ENCODE results near the gene ONECUT3. TPM values are rescaled to one million over a fixed set of nuclear protein-coding genes. Genes with fewer than 3 reads are reported as not detected.
"Not testable (repeated sequence)": the region's sequence is repeated elsewhere in the genome, so short reads cannot be mapped to it uniquely, and the experiment has no call there.

ONECUT3 gene
- total RNA-seq = under 1 TPM in 1 of 4 donors, not detected in 3; 0.04 TPM

GRCh38 chr19:1752757-1753728, at the start of gene ONECUT3:
Gene ONECUT3 (plus strand): TSS chr19:1753506. CDS start chr19:1753663, 157 bp downstream.
- 0% methylated on average over 1 of the region's 77 CpGs; no CpG with 5 or more reads in 1 of the 2 donors for WGBS, 2 donors (ENCODE audit: low coverage in 1 of 2)
- Histone ChIP-seq H3K4me1 (peaks cover 0 to 64% (median 30%) of the 10 kb centered on the region in 3 donors), H3K27ac (no peak within 1 kb of the TSS), H3K27me3 (peaks cover 98% of the 10 kb centered on the region), H3K36me3 (no peaks in the 10 kb centered on the region), H3K4me3 (no peak within 1 kb of the TSS), H3K9me3 (no peaks in the 10 kb centered on the region)
- no peak for TF ChIP-seq POLR2A (IDR thresholded peaks at IDR 0.05)
- no peak for ATAC-seq

- Histone ChIP-seq H3K36me3 (no peaks in the 10 kb centered on the region), H3K9me3 (no peaks in the 10 kb centered on the region), H3K27me3 (peaks cover 82% of the 10 kb centered on the region), H3K27ac (no peak overlapping the region), H3K4me3 (no peak overlapping the region), H3K4me1 (no peaks in the 10 kb centered on the region)
- no peak for TF ChIP-seq POLR2A (IDR thresholded peaks at IDR 0.05)
- no peak for TF ChIP-seq POLR2AphosphoS5 (IDR thresholded peaks at IDR 0.05)
- no peak for TF ChIP-seq EP300 (IDR thresholded peaks at IDR 0.05)
- TF ChIP-seq CTCF (IDR thresholded peaks at IDR 0.05) = no peak
- WGBS, 2 donors (ENCODE audit: low coverage in 1 of 2) = 87 to 98% methylated on average over 5 to 6 of the region's 6 CpGs
- ATAC-seq = no peak
Observed at GRCh38 chr19:1704339-1704738, 49.0 kb upstream of the ONECUT3 start.

- no peak overlapping the region for H3K4me3 ChIP-seq
Observed at GRCh38 chr19:1705367-1705766, 47.9 kb upstream of the ONECUT3 start.

GRCh38 chr19:1706646-1707045, 46.7 kb upstream of the ONECUT3 start:
- peaks cover 75% of the 10 kb centered on the region for H3K27me3 ChIP-seq
- ATAC-seq = not testable (repeated sequence)
- 89% methylated on average over 3 of the region's 14 CpGs; no CpG with 5 or more reads in 1 of the 2 donors for WGBS, 2 donors (ENCODE audit: low coverage in 1 of 2)

More at GRCh38 chr19:1705367-1705766, 47.9 kb upstream of the ONECUT3 start:
- no peak for ATAC-seq
- peaks cover 79% of the 10 kb centered on the region for H3K27me3 ChIP-seq
- TF ChIP-seq EP300 (IDR thresholded peaks at IDR 0.05) (no peak), CTCF (IDR thresholded peaks at IDR 0.05) (no peak)
- H3K9me3 ChIP-seq = no peaks in the 10 kb centered on the region
- no peak overlapping the region for H3K27ac ChIP-seq
- 63 to 64% methylated on average over 1 to 2 of the region's 2 CpGs for WGBS, 2 donors (ENCODE audit: low coverage in 1 of 2)
- H3K4me1 ChIP-seq = no peaks in the 10 kb centered on the region
- no peaks in the 10 kb centered on the region for H3K36me3 ChIP-seq

GRCh38 chr19:1707240-1707639, 46.1 kb upstream of the ONECUT3 start:
- Histone ChIP-seq H3K27ac (no peak overlapping the region), H3K9me3 (no peaks in the 10 kb centered on the region), H3K36me3 (no peaks in the 10 kb centered on the region), H3K4me3 (no peak overlapping the region), H3K27me3 (peaks cover 76% of the 10 kb centered on the region), H3K4me1 (no peaks in the 10 kb centered on the region)
- no peak for ATAC-seq
- no peak for TF ChIP-seq POLR2A (IDR thresholded peaks at IDR 0.05)
- no peak for TF ChIP-seq EP300 (IDR thresholded peaks at IDR 0.05)
- WGBS, 2 donors (ENCODE audit: low coverage in 1 of 2) = 82% methylated on average over 5 to 6 of the region's 6 CpGs

More at GRCh38 chr19:1706646-1707045, 46.7 kb upstream of the ONECUT3 start:
- H3K27ac ChIP-seq, H3K36me3 ChIP-seq, H3K4me3 ChIP-seq, H3K4me1 ChIP-seq, H3K9me3 ChIP-seq: not testable (repeated sequence)

GRCh38 chr19:1713170-1713569, 40.1 kb upstream of the ONECUT3 start:
- ATAC-seq = no peak
- no peaks in the 10 kb centered on the region for H3K4me1 ChIP-seq
- H3K4me3 ChIP-seq = no peak overlapping the region
- H3K36me3 ChIP-seq = no peaks in the 10 kb centered on the region
- TF ChIP-seq POLR2AphosphoS5 (IDR thresholded peaks at IDR 0.05) = no peak
- TF ChIP-seq CTCF (IDR thresholded peaks at IDR 0.05) = no peak
- TF ChIP-seq EP300 (IDR thresholded peaks at IDR 0.05) = no peak
- TF ChIP-seq POLR2A (IDR thresholded peaks at IDR 0.05) = no peak
- H3K27me3 ChIP-seq = peaks cover 91% of the 10 kb centered on the region
- 75 to 89% methylated on average over 2 of the region's 2 CpGs for WGBS, 2 donors (ENCODE audit: low coverage in 1 of 2)
- no peaks in the 10 kb centered on the region for H3K9me3 ChIP-seq
- no peak overlapping the region for H3K27ac ChIP-seq
